Activated CD8-positive, alpha-beta memory T cell treated with anti-CD3 and anti-CD28 coated beads, Interleukin-2, amount 10 ng/mL, durations not matched to agents 7 days and 5 days (primary cell): ENCODE results near the gene ZNF827. TPM values are rescaled to one million over a fixed set of nuclear protein-coding genes. Genes with fewer than 3 reads are reported as not detected.
"Not testable (repeated sequence)": the region's sequence is repeated elsewhere in the genome, so short reads cannot be mapped to it uniquely, and the experiment has no call there.

ENCODE experiments used
- ATAC-seq: fragments of 150-1000 bp; cut with Tn5 transposase; one replicate; pipeline ENCODE4 v1.10.0; 2021; ENCODE audit warnings: moderate library complexity
- CTCF ChIA-PET: fragments of 350-600 bp; sonication (Branson Sonifier 250); formaldehyde crosslinking; loops from one replicate; lab custom pipeline; 2021; ENCODE audit warnings: antibody characterized with exemption; lab: Charles Lee
- DNase-seq: peaks from one replicate; pipeline ENCODE4 v3.0.0-alpha.2; 2020
- H3K27ac Mint-ChIP-seq: one replicate; pipeline ENCODE4 v1.8.0; 2021; ENCODE audit warnings: mild to moderate bottlenecking, mixed read lengths
- H3K27me3 Mint-ChIP-seq: one replicate; pipeline ENCODE4 v1.8.0; 2021; ENCODE audit warnings: mixed read lengths
- H3K36me3 Mint-ChIP-seq: one replicate; pipeline ENCODE4 v1.8.0; 2021; ENCODE audit warnings: mild to moderate bottlenecking, mixed read lengths
- H3K4me1 Mint-ChIP-seq: one replicate; pipeline ENCODE4 v1.8.0; 2021; ENCODE audit warnings: mixed read lengths
- H3K4me3 Mint-ChIP-seq: one replicate; pipeline ENCODE4 v1.8.0; 2021; ENCODE audit warnings: mild to moderate bottlenecking, moderate library complexity, mixed read lengths
- H3K9me3 Mint-ChIP-seq: one replicate; pipeline ENCODE4 v1.8.0; 2022; ENCODE audit warnings: low read depth, mixed read lengths
- total RNA-seq, 2 experiments: library from RNA; stranded (reverse); gene quantifications; one replicate each; pipeline ENCODE4 v1.2.3, GENCODE V29; 2021

The ZNF827 gene
- total RNA-seq, 2 experiments from 2014 or later, result 20.1 to 24.7 TPM

GRCh38 chr4:145840162-145840768 is 98.4 kb downstream of the ZNF827 start:
- CTCF ChIA-PET, result interaction anchor here (0.9 kb wide), 1 partner anchor 19 kb away, joined by 3 read pairs; no protein-coding TSS in a partner anchor
- ATAC-seq, result peak; percentile 88
- DNase-seq, result peak; percentile 47
- Mint-ChIP-seq H3K4me1 (peaks cover 16% of the 10 kb centered on the region), H3K36me3 (peaks cover 23% of the 10 kb centered on the region), H3K4me3 (no peak overlapping the region), H3K9me3 (no peaks in the 10 kb centered on the region), H3K27ac (no peak overlapping the region), H3K27me3 (no peaks in the 10 kb centered on the region)

GRCh38 chr4:145839151-145839550 is 99.5 kb downstream of the ZNF827 start:
- Mint-ChIP-seq H3K9me3 (no peaks in the 10 kb centered on the region), H3K4me1 (peaks cover 14% of the 10 kb centered on the region), H3K27ac (no peak overlapping the region), H3K4me3 (no peak overlapping the region), H3K36me3 (peaks cover 15% of the 10 kb centered on the region), H3K27me3 (no peaks in the 10 kb centered on the region)
- ATAC-seq (no peak), DNase-seq (no peak)
- CTCF ChIA-PET, result no interaction called here

- Mint-ChIP-seq H3K36me3 (peaks cover 30% of the 10 kb centered on the region), H3K4me1 (peaks cover 46% of the 10 kb centered on the region), H3K27ac (peak overlapping the region; percentile 37)
- H3K4me3 Mint-ChIP-seq, DNase-seq, H3K9me3 Mint-ChIP-seq, CTCF ChIA-PET, H3K27me3 Mint-ChIP-seq: not testable (repeated sequence)
- peak; percentile 33 for ATAC-seq
These were observed 106.2 kb downstream of the ZNF827 start for GRCh38 chr4:145832384-145832783.

- ATAC-seq (no peak), DNase-seq (no peak)
- CTCF ChIA-PET, result no interaction called here
- Mint-ChIP-seq H3K27ac (peak overlapping the region; percentile 61), H3K4me3 (no peak overlapping the region), H3K4me1 (peaks cover 46% of the 10 kb centered on the region), H3K27me3 (no peaks in the 10 kb centered on the region), H3K9me3 (no peaks in the 10 kb centered on the region), H3K36me3 (peaks cover 36% of the 10 kb centered on the region)
These were observed 107.9 kb downstream of the ZNF827 start for GRCh38 chr4:145830699-145831098.

GRCh38 chr4:145829629-145830395 is 108.8 kb downstream of the ZNF827 start:
- peak overlapping the region; percentile 84 for H3K27ac Mint-ChIP-seq
- no peaks in the 10 kb centered on the region for H3K27me3 Mint-ChIP-seq
- CTCF ChIA-PET, result no interaction called here
- H3K4me1 Mint-ChIP-seq, result peaks cover 46% of the 10 kb centered on the region
- H3K36me3 Mint-ChIP-seq, result peaks cover 38% of the 10 kb centered on the region
- DNase-seq (no peak), ATAC-seq (peak; percentile 48)
- H3K4me3 Mint-ChIP-seq, result peak overlapping the region; percentile 57
- no peaks in the 10 kb centered on the region for H3K9me3 Mint-ChIP-seq

- Mint-ChIP-seq H3K4me3 (peak overlapping the region; percentile 18), H3K9me3 (no peaks in the 10 kb centered on the region), H3K27ac (peak overlapping the region; percentile 84), H3K4me1 (peaks cover 50% of the 10 kb centered on the region), H3K36me3 (peaks cover 38% of the 10 kb centered on the region), H3K27me3 (no peaks in the 10 kb centered on the region)
- peak; percentile 58 for DNase-seq
- peak; percentile 85 for ATAC-seq
- CTCF ChIA-PET, result no interaction called here
These were observed 109.7 kb downstream of the ZNF827 start for GRCh38 chr4:145828802-145829485.

GRCh38 chr4:145827885-145828284 is 110.7 kb downstream of the ZNF827 start:
- H3K36me3 Mint-ChIP-seq, result peaks cover 38% of the 10 kb centered on the region
- CTCF ChIA-PET, result interaction anchor here (1.6 kb wide), 1 partner anchor 20 kb away, joined by 4 read pairs; no protein-coding TSS in a partner anchor
- ATAC-seq (no peak), DNase-seq (no peak)
- H3K4me1 Mint-ChIP-seq, result peaks cover 53% of the 10 kb centered on the region
- no peaks in the 10 kb centered on the region for H3K9me3 Mint-ChIP-seq
- no peak overlapping the region for H3K27ac Mint-ChIP-seq
- H3K4me3 Mint-ChIP-seq, result no peak overlapping the region
- no peaks in the 10 kb centered on the region for H3K27me3 Mint-ChIP-seq

- Mint-ChIP-seq H3K36me3 (peaks cover 27% of the 10 kb centered on the region), H3K27me3 (no peaks in the 10 kb centered on the region), H3K4me1 (peaks cover 34% of the 10 kb centered on the region), H3K27ac (no peak overlapping the region), H3K4me3 (no peak overlapping the region), H3K9me3 (no peaks in the 10 kb centered on the region)
- no peak for DNase-seq
- CTCF ChIA-PET, result no interaction called here
- ATAC-seq, result no peak
These were observed 113.4 kb downstream of the ZNF827 start for GRCh38 chr4:145825255-145825654.

GRCh38 chr4:145824463-145824862 is 114.2 kb downstream of the ZNF827 start:
- no peaks in the 10 kb centered on the region for H3K9me3 Mint-ChIP-seq
- no peak for ATAC-seq
- DNase-seq, result no peak
- no peak overlapping the region for H3K4me3 Mint-ChIP-seq
- H3K27me3 Mint-ChIP-seq, result no peaks in the 10 kb centered on the region
- CTCF ChIA-PET, result no interaction called here
- H3K27ac Mint-ChIP-seq, result no peak overlapping the region
- peaks cover 31% of the 10 kb centered on the region for H3K36me3 Mint-ChIP-seq
- H3K4me1 Mint-ChIP-seq, result peaks cover 26% of the 10 kb centered on the region

- Mint-ChIP-seq H3K4me3 (no peak overlapping the region), H3K36me3 (peaks cover 31% of the 10 kb centered on the region), H3K4me1 (peaks cover 19% of the 10 kb centered on the region), H3K9me3 (no peaks in the 10 kb centered on the region), H3K27ac (no peak overlapping the region), H3K27me3 (no peaks in the 10 kb centered on the region)
- DNase-seq (no peak), ATAC-seq (no peak)
- CTCF ChIA-PET, result no interaction called here
These were observed 114.9 kb downstream of the ZNF827 start for GRCh38 chr4:145823743-145824142.

GRCh38 chr4:145822581-145822980 is 116.0 kb downstream of the ZNF827 start:
- no peak overlapping the region for H3K27ac Mint-ChIP-seq

GRCh38 chr4:145822181-145822580 is 116.4 kb downstream of the ZNF827 start:
- Mint-ChIP-seq H3K4me1 (peaks cover 10% of the 10 kb centered on the region), H3K36me3 (peaks cover 31% of the 10 kb centered on the region), H3K27ac (no peak overlapping the region), H3K9me3 (no peaks in the 10 kb centered on the region), H3K27me3 (no peaks in the 10 kb centered on the region), H3K4me3 (no peak overlapping the region)
- ATAC-seq (no peak), DNase-seq (no peak)
- CTCF ChIA-PET, result no interaction called here

More at GRCh38 chr4:145822581-145822980, 116.0 kb downstream of the ZNF827 start:
- Mint-ChIP-seq H3K4me3 (no peak overlapping the region), H3K36me3 (peaks cover 30% of the 10 kb centered on the region), H3K4me1 (peaks cover 10% of the 10 kb centered on the region), H3K27me3 (no peaks in the 10 kb centered on the region), H3K9me3 (no peaks in the 10 kb centered on the region)
- no peak for DNase-seq
- ATAC-seq, result no peak
- CTCF ChIA-PET, result no interaction called here

GRCh38 chr4:145821766-145822165 is 116.9 kb downstream of the ZNF827 start:
- no peak for ATAC-seq
- Mint-ChIP-seq H3K27ac (no peak overlapping the region), H3K36me3 (peaks cover 28% of the 10 kb centered on the region), H3K27me3 (no peaks in the 10 kb centered on the region), H3K9me3 (no peaks in the 10 kb centered on the region), H3K4me1 (peaks cover 10% of the 10 kb centered on the region), H3K4me3 (no peak overlapping the region)
- no peak for DNase-seq
- CTCF ChIA-PET, result no interaction called here
